Activated CD4-positive, alpha-beta T cell treated with anti-CD3 and anti-CD28 coated beads, Interleukin-2, amount 50 U/mL, for 24 hours (primary cell): ENCODE measurements around the gene JAML.
"Not testable (repeated sequence)": the region's sequence is repeated elsewhere in the genome, so short reads cannot be mapped to it uniquely, and the experiment has no call there.

ENCODE experiments used
- DNase-seq, 2 donors: peaks; one replicate each; pipeline ENCODE4 v3.0.0-alpha.2; 2020; ENCODE audit warnings: low read depth in 1 of 2, low spot score in 1 of 2

JAML gene

GRCh38 chr11:118198370-118198769 is 26.4 kb downstream of the JAML start:
- DNase-seq, result peak; percentile 71 to 82

GRCh38 chr11:118194835-118195627 is 29.8 kb downstream of the JAML start:
- DNase-seq, result no peak

GRCh38 chr11:118193910-118194566 is 30.8 kb downstream of the JAML start:
- no peak for DNase-seq

DNA sequence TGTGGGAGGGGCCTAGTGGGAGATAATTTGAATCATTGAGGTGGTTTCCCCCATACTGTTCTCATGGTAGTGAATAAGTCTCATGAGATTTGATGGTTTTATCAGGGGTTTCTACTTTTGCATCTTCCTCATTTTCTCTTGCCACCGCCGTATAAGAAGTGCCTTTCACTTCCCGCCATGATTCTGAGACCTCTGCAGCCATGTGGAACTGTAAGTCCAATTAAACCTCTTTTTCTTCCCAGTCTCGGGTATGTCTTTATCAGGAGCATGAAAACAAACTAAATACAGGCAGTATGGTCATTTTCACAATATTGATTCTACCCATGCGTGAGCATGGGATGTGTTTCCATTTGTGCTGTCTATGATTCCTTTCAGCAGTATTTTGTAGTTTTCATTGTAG is 32.0 kb downstream of the JAML start:
- DNase-seq, result not testable (repeated sequence)

DNA sequence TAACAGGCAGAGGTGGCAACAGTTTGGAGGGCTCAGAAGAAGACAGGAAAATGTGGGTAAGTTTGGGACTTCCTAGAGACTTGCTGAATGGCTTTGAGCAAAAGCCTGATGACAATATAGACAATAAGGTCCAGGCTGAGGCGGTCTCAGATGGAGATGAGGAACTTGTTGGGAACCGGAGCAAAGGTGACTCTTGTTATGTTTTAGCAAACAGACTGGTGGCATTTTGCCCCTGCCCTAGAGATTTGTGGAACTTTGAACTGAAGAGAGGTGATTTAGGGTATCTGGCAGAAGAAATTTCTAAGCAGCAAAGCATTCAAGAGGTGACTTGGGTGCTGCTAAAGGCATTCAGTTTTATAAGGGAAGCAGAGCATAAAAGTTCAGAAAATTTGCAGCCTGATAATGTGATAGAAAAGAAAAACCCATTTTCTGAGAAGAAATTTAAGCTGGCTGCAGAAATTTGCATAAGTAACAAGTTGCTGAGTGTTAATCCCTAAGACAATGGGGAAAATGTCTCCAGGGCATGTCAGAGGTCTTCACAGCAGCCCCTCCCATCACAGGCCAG is 33.8 kb downstream of the JAML start:
- not testable (repeated sequence) for DNase-seq

DNA sequence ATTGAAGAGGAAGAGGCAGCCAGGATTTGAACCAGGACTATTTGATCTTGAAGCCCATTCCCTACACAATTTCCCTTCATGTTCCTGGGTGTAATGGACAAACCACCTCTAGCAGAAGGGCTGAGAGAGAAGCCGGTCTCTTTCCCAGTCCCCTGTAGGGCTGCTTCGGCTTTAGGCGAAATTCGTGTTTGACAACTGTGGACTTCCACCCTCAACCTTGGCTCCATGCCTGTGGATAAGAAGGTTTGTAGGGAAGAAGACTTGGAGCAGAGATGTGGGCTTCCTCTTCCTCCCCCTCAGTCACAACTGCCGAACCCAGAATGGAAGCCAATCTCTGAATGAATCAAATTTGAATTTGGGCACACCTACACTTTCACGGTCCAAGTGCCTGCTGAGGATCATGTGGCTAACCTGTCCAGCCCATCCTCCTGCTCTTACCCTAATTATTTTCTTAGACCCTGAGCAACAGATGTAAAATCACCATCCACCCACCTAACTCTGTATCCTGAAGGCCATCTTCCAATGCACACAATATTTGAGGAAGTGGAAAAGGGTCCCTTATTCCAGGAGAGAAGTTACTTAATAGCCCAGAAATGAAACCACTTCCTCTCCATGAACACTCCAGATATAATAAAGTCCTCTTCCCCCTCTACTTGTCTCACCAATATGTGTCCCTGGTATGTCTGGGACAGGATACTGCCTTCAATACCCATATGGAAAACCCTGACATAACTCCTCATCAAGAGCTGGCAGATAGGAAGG is 38.3 kb downstream of the JAML start:
- DNase-seq, result no peak

DNA sequence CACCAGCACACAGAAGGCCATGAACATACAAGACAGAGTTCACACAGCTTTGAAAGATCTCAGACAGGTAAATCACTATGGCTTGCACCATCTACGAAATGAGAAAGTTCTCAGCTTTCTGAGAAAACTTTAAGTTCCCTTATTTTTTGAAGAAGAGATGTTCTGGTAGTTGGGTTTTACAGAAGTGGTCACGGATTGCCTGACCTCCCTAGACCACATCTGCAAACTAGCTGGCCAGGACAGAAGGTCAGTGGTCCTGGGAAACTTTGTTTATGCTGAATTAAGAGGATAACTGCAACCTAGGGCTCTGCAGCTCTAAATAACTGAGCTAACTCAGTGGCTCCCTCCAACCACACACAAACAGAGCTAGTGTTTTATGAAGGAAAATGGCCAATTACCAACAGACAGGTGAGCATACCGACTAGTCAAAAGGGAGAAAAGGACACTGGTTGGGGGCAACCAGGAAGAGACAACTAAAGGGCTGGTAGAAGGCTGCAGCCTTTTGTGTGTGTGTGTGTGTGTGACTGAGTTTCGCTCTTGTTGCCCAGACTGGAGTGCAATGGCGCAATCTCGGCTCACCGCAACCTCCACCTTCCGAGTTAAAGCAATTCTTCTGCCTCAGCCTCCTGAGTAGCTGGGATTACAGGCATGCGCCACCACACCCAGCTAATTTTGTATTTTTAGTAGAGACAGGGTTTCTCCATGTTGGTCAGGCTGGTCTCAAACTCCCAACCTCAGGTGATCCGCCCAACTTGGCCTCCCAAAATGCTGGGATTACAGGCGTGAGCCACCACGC is 39.8 kb downstream of the JAML start:
- DNase-seq, result no peak

- not testable (repeated sequence) for DNase-seq
Observed at GRCh38 chr11:118183691-118184090, 41.1 kb downstream of the JAML start.

- no peak for DNase-seq
Observed at GRCh38 chr11:118180300-118180703, 44.5 kb downstream of the JAML start.

DNA sequence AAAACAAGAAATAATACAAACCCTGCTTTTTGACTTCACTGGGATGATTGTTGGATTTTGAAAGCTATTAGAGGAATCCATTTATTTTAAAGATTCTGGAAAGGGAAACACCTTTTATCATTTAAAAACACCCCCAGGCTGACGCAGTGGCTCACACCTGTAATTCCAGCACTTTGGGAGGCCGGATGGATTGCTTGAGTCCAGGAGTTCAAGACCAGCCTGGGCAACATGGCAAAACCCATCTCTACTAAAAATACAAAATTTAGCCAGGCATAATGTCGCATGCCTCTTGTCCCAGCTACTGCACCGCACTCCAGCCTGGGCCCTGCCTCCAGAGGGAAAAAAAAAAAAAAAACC is 48.1 kb downstream of the JAML start:
- no peak for DNase-seq

DNA sequence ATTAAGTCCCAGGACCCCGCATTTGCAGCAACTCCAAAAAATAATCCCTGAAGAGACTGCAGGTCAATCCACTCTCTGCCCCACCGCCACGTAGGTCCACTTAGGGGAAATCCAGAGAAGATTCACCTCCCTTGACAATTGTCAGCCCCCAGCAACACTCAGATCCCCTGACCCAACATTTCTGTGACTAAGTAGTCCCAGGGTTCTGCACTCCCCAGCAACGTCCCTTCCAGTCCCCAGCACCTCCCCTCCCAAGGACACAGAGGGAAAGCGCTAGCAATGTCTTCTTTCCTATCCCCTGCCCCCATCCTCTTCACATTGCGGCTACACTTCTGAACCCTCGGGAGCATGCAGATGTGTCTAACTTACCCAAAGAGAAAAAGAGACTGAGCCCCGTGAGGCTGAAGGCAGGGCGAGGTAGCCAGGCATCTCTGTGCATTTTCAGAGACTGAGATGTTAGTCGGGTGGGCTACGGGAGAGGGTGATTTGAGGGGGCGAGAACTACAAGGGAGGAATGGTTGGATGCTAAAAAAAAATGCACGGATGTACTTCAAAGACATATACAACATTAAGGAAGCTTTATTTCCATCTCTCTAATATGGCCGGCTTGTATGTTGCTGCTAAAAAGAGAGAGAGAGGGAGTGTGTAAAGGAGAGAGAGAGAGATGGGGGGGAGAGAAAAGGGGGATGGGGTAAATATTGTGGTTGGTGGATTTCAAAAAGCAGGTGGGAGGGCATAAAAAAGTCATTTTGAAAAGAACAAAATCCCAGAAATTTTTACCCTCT is 48.6 kb downstream of the JAML start, which contains the start of gene SCN2B:
SCN2B (minus strand) TSS at position 647 of the 785 bp plus-strand sequence; CDS start at position 439, 208 bp downstream.
- DNase-seq, result no peak

DNA sequence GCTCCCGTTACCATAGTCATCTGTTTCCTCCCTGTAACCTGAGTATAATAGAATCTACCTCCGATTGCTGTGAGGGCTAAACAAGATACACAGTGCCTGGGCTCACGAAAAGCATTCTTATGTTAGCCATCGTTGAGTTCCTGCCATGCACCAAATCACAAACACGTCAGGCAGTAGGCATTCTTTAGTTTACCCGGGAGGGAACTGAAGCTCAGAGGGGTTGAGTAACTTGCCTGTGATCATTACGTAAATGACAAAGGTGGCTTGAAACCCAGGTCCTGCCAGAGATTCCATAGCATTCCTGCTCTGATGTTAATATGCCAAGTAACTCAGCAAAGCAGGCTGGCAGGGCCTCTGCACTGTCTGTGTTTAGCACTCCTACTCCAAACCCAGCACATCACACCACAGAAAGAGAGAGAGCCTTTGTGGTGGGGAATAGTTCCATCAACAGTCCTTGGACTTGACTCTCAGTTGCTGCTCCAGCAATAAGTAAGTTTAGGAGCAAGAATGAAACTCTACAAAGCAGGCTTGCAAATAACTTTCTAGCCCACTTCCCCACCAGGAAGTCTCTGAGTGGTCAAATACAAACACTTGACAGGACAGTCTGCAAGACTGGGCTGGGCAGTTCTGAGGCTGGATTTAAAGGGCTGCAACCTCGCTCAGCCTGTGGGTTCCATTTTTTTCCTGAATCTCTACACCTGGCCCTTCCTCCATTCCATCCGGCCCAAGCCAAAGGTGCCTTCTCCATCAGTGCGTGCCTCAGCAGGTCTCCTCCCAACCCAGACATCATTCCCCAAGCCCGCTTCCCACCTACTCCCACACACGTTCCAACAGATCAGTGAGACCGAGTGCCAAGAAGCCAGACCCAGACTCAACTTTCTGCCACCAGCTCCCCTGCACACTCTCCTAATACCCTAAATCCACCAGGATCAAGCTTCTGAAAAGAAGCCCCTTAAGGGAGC is 49.5 kb downstream of the JAML start:
- no peak for DNase-seq

DNA sequence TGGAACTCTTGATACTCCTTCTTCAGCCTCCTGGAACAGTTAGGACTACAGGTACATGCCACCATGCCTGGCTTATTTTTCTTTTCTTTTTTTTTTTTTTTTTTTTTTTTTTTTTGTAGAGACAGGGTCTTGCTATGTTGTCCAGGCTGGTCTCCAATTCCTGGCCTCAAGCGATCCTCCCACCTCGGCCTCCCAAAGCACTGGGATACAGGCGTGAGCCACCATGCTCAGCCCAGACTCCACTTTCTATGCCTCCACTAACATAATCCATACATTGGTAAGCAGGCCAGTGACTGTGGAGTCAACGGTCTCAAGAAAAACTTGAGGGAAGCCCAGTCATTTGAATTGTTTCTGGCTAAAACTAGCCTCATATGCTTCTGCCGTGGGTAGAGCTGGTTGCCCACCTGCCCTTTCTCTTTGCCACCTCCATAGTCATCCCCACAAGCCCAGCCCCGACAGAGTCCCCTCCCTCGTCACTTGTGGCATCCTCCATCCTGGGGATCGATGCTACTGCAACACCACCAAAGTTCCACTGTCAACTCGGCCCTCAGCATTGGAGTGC is 50.7 kb downstream of the JAML start:
- no peak for DNase-seq

GRCh38 chr11:118172356-118172755 is 52.5 kb downstream of the JAML start:
- no peak for DNase-seq

DNA sequence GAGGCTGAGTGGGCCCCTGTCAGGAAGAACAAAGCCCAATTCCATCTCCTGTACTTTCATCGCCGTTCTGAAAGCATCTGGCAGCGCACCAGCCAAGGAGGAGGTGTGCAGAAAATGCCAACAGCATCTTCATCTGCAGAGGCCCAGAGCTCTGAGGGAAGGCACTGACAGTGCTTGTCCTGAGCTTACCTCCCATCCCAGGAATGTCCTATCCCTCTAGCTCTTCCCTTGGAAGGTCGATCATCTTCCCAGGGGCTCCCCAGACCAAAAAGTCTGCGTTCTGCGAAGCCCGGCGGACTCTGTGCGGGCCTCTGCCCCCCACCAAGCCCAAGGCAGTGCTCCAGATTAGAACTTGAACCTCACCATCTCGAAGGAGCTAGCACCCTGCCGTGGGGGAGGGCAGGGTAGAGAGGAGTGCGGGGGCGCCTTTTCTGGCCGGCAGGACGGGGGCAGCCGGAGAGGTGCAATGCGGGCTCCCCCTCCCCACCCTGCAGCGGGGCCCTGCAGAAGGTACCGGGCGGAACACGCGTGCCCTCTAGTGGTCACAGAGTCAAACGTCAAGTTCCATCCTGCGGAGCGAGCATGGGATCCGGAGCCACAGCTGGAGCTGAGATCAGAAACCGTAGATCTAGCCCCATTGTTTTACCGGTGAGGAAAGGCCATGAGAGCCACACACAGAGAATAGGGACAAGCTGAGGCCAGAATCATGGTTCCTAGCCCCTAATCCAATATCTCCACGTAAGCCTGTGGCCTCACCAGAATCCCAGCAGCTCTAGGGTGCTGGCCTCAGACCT is 53.3 kb downstream of the JAML start:
- DNase-seq, result peak; percentile 49 to 56

DNA sequence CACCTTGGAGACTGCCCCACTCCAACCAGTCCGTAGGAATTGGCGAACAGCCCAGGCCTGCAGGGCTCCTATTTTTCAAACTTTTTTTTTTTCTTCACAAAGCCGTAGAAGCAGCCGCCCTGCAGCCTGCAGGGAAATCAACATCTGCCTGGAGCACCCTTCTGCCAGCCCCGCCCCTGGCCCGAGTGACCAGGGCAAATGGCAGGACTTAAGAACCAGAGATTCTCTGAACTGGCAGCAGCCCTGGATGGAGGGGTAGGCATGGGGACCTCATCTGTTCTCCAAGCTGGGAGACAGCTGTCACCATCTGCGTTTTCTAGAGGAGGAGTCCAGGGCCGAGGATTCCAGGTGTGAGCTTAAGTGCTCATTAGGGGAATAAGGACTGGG is 53.9 kb downstream of the JAML start:
- no peak for DNase-seq

GRCh38 chr11:118170231-118170630 is 54.6 kb downstream of the JAML start:
- no peak for DNase-seq
